Measurements from ENCODE around the gene SHE.
"Not testable (repeated sequence)": the region's sequence is repeated elsewhere in the genome, so short reads cannot be mapped to it uniquely, and the experiment has no call there.

SHE gene

GRCh38 chr1:154489695-154490274 lies 12.4 kb downstream of the SHE start:
- peaks cover 8 to 21% of the 10 kb centered on the region in 2 donors for H3K4me1 ChIP-seq (ENCODE audit: control insufficient read depth in 1 of 2, insufficient read depth in 2 of 2, low read length in 2 of 2)
- no peak overlapping the region for H3K4me3 ChIP-seq (ENCODE audit: low read depth in 1 of 2, low read length in 2 of 2)
- no peaks in the 10 kb centered on the region for H3K36me3 ChIP-seq (ENCODE audit: control insufficient read depth in 1 of 2, insufficient read depth in 2 of 2, low read length in 2 of 2)
- H3K9me3 ChIP-seq (ENCODE audit: control insufficient read depth in 1 of 2, low read length in 2 of 2): no peaks in the 10 kb centered on the region
- no peak overlapping the region for H3K27ac ChIP-seq (ENCODE audit: low read length)
- H3K27me3 ChIP-seq (ENCODE audit: low read depth, low read length): no peaks in the 10 kb centered on the region

GRCh38 chr1:154488922-154489321 lies 13.3 kb downstream of the SHE start:
- Histone ChIP-seq H3K9me3 (ENCODE audit: control insufficient read depth in 1 of 2, low read length in 2 of 2) (no peaks in the 10 kb centered on the region), H3K4me3 (ENCODE audit: low read depth in 1 of 2, low read length in 2 of 2) (no peak overlapping the region), H3K36me3 (ENCODE audit: control insufficient read depth in 1 of 2, insufficient read depth in 2 of 2, low read length in 2 of 2) (no peaks in the 10 kb centered on the region), H3K27ac (ENCODE audit: low read length) (no peak overlapping the region), H3K4me1 (ENCODE audit: control insufficient read depth in 1 of 2, insufficient read depth in 2 of 2, low read length in 2 of 2) (peaks cover 8 to 21% of the 10 kb centered on the region in 2 donors), H3K27me3 (ENCODE audit: low read depth, low read length) (no peaks in the 10 kb centered on the region)

GRCh38 chr1:154486756-154487155 lies 15.5 kb downstream of the SHE start:
- H3K4me1 ChIP-seq (ENCODE audit: control insufficient read depth in 1 of 2, insufficient read depth in 2 of 2, low read length in 2 of 2): peaks cover 8 to 17% of the 10 kb centered on the region in 2 donors
- H3K27ac ChIP-seq (ENCODE audit: low read length): peak overlapping the region; percentile 4
- H3K36me3 ChIP-seq (ENCODE audit: control insufficient read depth in 1 of 2, insufficient read depth in 2 of 2, low read length in 2 of 2): not testable (repeated sequence)

GRCh38 chr1:154485910-154486496 lies 16.2 kb downstream of the SHE start:
- H3K27ac ChIP-seq (ENCODE audit: low read length): no peak overlapping the region
- H3K4me1 ChIP-seq (ENCODE audit: control insufficient read depth in 1 of 2, insufficient read depth in 2 of 2, low read length in 2 of 2): peaks cover 8 to 17% of the 10 kb centered on the region in 2 donors
- H3K9me3 ChIP-seq (ENCODE audit: control insufficient read depth in 1 of 2, low read length in 2 of 2): no peaks in the 10 kb centered on the region
- H3K4me3 ChIP-seq (ENCODE audit: low read depth in 1 of 2, low read length in 2 of 2): no peak overlapping the region
- H3K36me3 ChIP-seq (ENCODE audit: control insufficient read depth in 1 of 2, insufficient read depth in 2 of 2, low read length in 2 of 2): no peaks in the 10 kb centered on the region
- no peaks in the 10 kb centered on the region for H3K27me3 ChIP-seq (ENCODE audit: low read depth, low read length)

More at GRCh38 chr1:154486756-154487155, 15.5 kb downstream of the SHE start:
- not testable (repeated sequence) for H3K27me3 ChIP-seq (ENCODE audit: low read depth, low read length); H3K9me3 ChIP-seq (ENCODE audit: control insufficient read depth in 1 of 2, low read length in 2 of 2); H3K4me3 ChIP-seq (ENCODE audit: low read depth in 1 of 2, low read length in 2 of 2)

- Histone ChIP-seq H3K27me3 (ENCODE audit: low read depth, low read length) (no peaks in the 10 kb centered on the region), H3K36me3 (ENCODE audit: control insufficient read depth in 1 of 2, insufficient read depth in 2 of 2, low read length in 2 of 2) (no peaks in the 10 kb centered on the region), H3K4me1 (ENCODE audit: control insufficient read depth in 1 of 2, insufficient read depth in 2 of 2, low read length in 2 of 2) (peaks cover 6 to 17% of the 10 kb centered on the region in 2 donors), H3K9me3 (ENCODE audit: control insufficient read depth in 1 of 2, low read length in 2 of 2) (no peaks in the 10 kb centered on the region), H3K4me3 (ENCODE audit: low read depth in 1 of 2, low read length in 2 of 2) (no peak overlapping the region), H3K27ac (ENCODE audit: low read length) (no peak overlapping the region)
Measured at GRCh38 chr1:154485106-154485505, 17.1 kb downstream of the SHE start.

GRCh38 chr1:154483941-154484803 lies 18.0 kb downstream of the SHE start:
- Histone ChIP-seq H3K27me3 (ENCODE audit: low read depth, low read length) (no peaks in the 10 kb centered on the region), H3K36me3 (ENCODE audit: control insufficient read depth in 1 of 2, insufficient read depth in 2 of 2, low read length in 2 of 2) (no peaks in the 10 kb centered on the region), H3K27ac (ENCODE audit: low read length) (no peak overlapping the region), H3K4me3 (ENCODE audit: low read depth in 1 of 2, low read length in 2 of 2) (no peak overlapping the region), H3K9me3 (ENCODE audit: control insufficient read depth in 1 of 2, low read length in 2 of 2) (no peaks in the 10 kb centered on the region), H3K4me1 (ENCODE audit: control insufficient read depth in 1 of 2, insufficient read depth in 2 of 2, low read length in 2 of 2) (peaks cover 0 to 22% of the 10 kb centered on the region in 2 donors)

- H3K4me3 ChIP-seq (ENCODE audit: low read depth in 1 of 2, low read length in 2 of 2): no peak overlapping the region
- H3K27ac ChIP-seq (ENCODE audit: low read length): no peak overlapping the region
- H3K4me1 ChIP-seq (ENCODE audit: control insufficient read depth in 1 of 2, insufficient read depth in 2 of 2, low read length in 2 of 2): peaks cover 0 to 15% of the 10 kb centered on the region in 2 donors
- H3K36me3 ChIP-seq (ENCODE audit: control insufficient read depth in 1 of 2, insufficient read depth in 2 of 2, low read length in 2 of 2): no peaks in the 10 kb centered on the region
- H3K27me3 ChIP-seq (ENCODE audit: low read depth, low read length): no peaks in the 10 kb centered on the region
- H3K9me3 ChIP-seq (ENCODE audit: control insufficient read depth in 1 of 2, low read length in 2 of 2): no peaks in the 10 kb centered on the region
Measured at GRCh38 chr1:154481053-154481452, 21.2 kb downstream of the SHE start.

- Histone ChIP-seq H3K9me3 (ENCODE audit: control insufficient read depth in 1 of 2, low read length in 2 of 2) (no peaks in the 10 kb centered on the region), H3K27me3 (ENCODE audit: low read depth, low read length) (no peaks in the 10 kb centered on the region), H3K4me3 (ENCODE audit: low read depth in 1 of 2, low read length in 2 of 2) (no peak overlapping the region), H3K27ac (ENCODE audit: low read length) (no peak overlapping the region), H3K4me1 (ENCODE audit: control insufficient read depth in 1 of 2, insufficient read depth in 2 of 2, low read length in 2 of 2) (peaks cover 0 to 11% of the 10 kb centered on the region in 2 donors), H3K36me3 (ENCODE audit: control insufficient read depth in 1 of 2, insufficient read depth in 2 of 2, low read length in 2 of 2) (no peaks in the 10 kb centered on the region)
Measured at GRCh38 chr1:154479764-154480421, 22.3 kb downstream of the SHE start.

- Histone ChIP-seq H3K27me3 (ENCODE audit: low read depth, low read length) (no peaks in the 10 kb centered on the region), H3K4me3 (ENCODE audit: low read depth in 1 of 2, low read length in 2 of 2) (no peak overlapping the region), H3K36me3 (ENCODE audit: control insufficient read depth in 1 of 2, insufficient read depth in 2 of 2, low read length in 2 of 2) (no peaks in the 10 kb centered on the region), H3K27ac (ENCODE audit: low read length) (no peak overlapping the region), H3K4me1 (ENCODE audit: control insufficient read depth in 1 of 2, insufficient read depth in 2 of 2, low read length in 2 of 2) (peaks cover 0 to 15% of the 10 kb centered on the region in 2 donors), H3K9me3 (ENCODE audit: control insufficient read depth in 1 of 2, low read length in 2 of 2) (no peaks in the 10 kb centered on the region)
Measured at GRCh38 chr1:154478639-154479038, 23.6 kb downstream of the SHE start.

GRCh38 chr1:154478013-154478412 lies 24.2 kb downstream of the SHE start:
- peaks cover 0 to 15% of the 10 kb centered on the region in 2 donors for H3K4me1 ChIP-seq (ENCODE audit: control insufficient read depth in 1 of 2, insufficient read depth in 2 of 2, low read length in 2 of 2)
- no peaks in the 10 kb centered on the region for H3K36me3 ChIP-seq (ENCODE audit: control insufficient read depth in 1 of 2, insufficient read depth in 2 of 2, low read length in 2 of 2)
- H3K9me3 ChIP-seq (ENCODE audit: control insufficient read depth in 1 of 2, low read length in 2 of 2): no peaks in the 10 kb centered on the region
- no peak overlapping the region for H3K27ac ChIP-seq (ENCODE audit: low read length)
- H3K27me3 ChIP-seq (ENCODE audit: low read depth, low read length): no peaks in the 10 kb centered on the region
- no peak overlapping the region for H3K4me3 ChIP-seq (ENCODE audit: low read depth in 1 of 2, low read length in 2 of 2)

- Histone ChIP-seq H3K9me3 (ENCODE audit: control insufficient read depth in 1 of 2, low read length in 2 of 2) (no peaks in the 10 kb centered on the region), H3K27me3 (ENCODE audit: low read depth, low read length) (no peaks in the 10 kb centered on the region), H3K36me3 (ENCODE audit: control insufficient read depth in 1 of 2, insufficient read depth in 2 of 2, low read length in 2 of 2) (no peaks in the 10 kb centered on the region), H3K4me3 (ENCODE audit: low read depth in 1 of 2, low read length in 2 of 2) (no peak overlapping the region), H3K27ac (ENCODE audit: low read length) (no peak overlapping the region), H3K4me1 (ENCODE audit: control insufficient read depth in 1 of 2, insufficient read depth in 2 of 2, low read length in 2 of 2) (peaks cover 0 to 15% of the 10 kb centered on the region in 2 donors)
Measured at GRCh38 chr1:154476791-154477190, 25.4 kb downstream of the SHE start.

Measured in muscle layer of duodenum (tissue), 2 donors.